Esophagus (tissue), 2 donors: ENCODE results near the gene RPP38. TPM values are rescaled to one million over a fixed set of nuclear protein-coding genes. Genes with fewer than 3 reads are reported as not detected.

ENCODE experiments used
- H3K27ac ChIP-seq, 2 donors: one replicate each; pipeline ENCODE4 v1.5.1; 2013; ENCODE audit warnings: low read depth in 2 of 2, mild to moderate bottlenecking in 2 of 2, inconsistent platforms in 1 of 2, low read length in 1 of 2, moderate library complexity in 1 of 2
- H3K27me3 ChIP-seq, 2 donors: one replicate each; pipeline ENCODE4 v1.6.1; 2013; ENCODE audit warnings: low read length in 2 of 2, control low read depth in 1 of 2, mild to moderate bottlenecking in 1 of 2; ENCODE audit not compliant: insufficient read depth in 2 of 2, control insufficient read depth in 1 of 2
- H3K36me3 ChIP-seq, 2 donors: one replicate each; pipeline ENCODE4 v1.6.1; 2013; ENCODE audit warnings: low read length in 1 of 2; ENCODE audit not compliant: control insufficient read depth in 2 of 2, insufficient read depth in 2 of 2
- H3K4me1 ChIP-seq, 2 donors: one replicate each; pipeline ENCODE4 v1.6.1; 2013; ENCODE audit warnings: low read length in 1 of 2; ENCODE audit not compliant: control insufficient read depth in 2 of 2, insufficient read depth in 2 of 2
- H3K4me3 ChIP-seq, 2 donors: one replicate each; pipeline ENCODE4 v1.5.1; 2013; ENCODE audit warnings: low read length in 2 of 2, mild to moderate bottlenecking in 2 of 2, low read depth in 1 of 2, moderate library complexity in 1 of 2
- H3K9me3 ChIP-seq, 2 donors: one replicate each; pipeline ENCODE4 v1.6.1; 2013; ENCODE audit warnings: mild to moderate bottlenecking in 2 of 2, low read depth in 1 of 2, low read length in 1 of 2, moderate library complexity in 1 of 2; ENCODE audit not compliant: control insufficient read depth in 2 of 2, insufficient read depth in 1 of 2
- WGBS, 2 donors: extraction: QIAGEN DNeasy Blood & Tissue Kit; methylation state at CpG; one replicate each; pipeline ENCODE4 v1.1.7; 2013; 5-methylcytosine and 5-hydroxymethylcytosine counted together
- polyA plus RNA-seq, 2 donors: library from polyadenylated mRNA; stranded (reverse); fragments of 200-250 nt; gene quantifications; one replicate each; pipeline ENCODE4 v1.2.3, GENCODE V29; 2013
- donor health status: healthy with polysubstance abuse.
- donor health status: Bipolar disorder and iron deficiency.

Gene RPP38
- polyA plus RNA-seq, 2 donors = 17.2 to 18.7 TPM

DNA sequence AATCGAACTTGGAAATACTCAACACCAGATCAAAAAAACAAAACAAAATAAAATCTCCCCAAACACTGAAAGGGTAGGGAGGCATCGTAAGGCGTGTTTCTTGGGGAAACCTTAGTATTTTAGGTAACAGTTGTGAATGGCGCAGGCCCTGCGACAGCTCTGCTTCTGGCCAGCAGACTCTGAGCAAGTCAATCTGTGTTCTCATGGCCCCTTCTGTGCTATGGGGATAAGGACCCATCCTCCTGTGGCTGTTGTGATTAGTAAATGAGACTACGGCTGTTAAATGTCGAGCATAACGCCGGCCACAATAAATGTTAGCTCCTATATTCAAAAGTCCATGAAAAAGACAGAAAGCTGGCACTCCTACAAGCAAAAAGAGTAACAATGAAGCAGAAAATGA lies 27.0 kb downstream of the RPP38 start:
- 93 to 99% methylated on average over 9 of the region's 9 CpGs for WGBS, 2 donors
- Histone ChIP-seq H3K27me3 (no peaks in the 10 kb centered on the region), H3K4me3 (no peak overlapping the region), H3K36me3 (peaks cover 0 to 4% of the 10 kb centered on the region in 2 donors), H3K4me1 (no peaks in the 10 kb centered on the region), H3K27ac (no peak overlapping the region), H3K9me3 (no peaks in the 10 kb centered on the region)

DNA sequence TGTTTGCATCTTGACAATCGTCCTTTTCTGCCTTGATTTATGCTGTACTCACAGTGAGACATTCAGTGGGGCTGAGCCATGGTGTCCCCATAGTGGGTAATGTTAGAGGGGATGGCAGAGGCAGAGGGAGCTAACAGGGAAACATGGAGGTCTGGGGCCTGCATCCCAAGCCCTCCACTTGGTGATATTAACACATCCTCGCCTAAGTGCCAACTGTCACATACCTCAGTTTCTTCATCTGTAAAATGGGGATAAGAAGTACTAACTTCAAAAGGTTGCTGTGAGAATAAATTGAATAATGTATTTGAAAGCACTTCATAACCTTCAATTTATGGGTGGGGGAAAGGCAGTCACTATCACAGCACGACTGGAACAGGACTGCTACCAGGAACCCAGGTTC lies 27.8 kb downstream of the RPP38 start:
- H3K9me3 ChIP-seq = no peaks in the 10 kb centered on the region
- H3K4me1 ChIP-seq = no peaks in the 10 kb centered on the region
- H3K36me3 ChIP-seq = peaks cover 2 to 3% of the 10 kb centered on the region in 2 donors
- WGBS, 2 donors = 81 to 88% methylated on average over 3 of the region's 3 CpGs
- no peak overlapping the region for H3K27ac ChIP-seq
- H3K4me3 ChIP-seq = no peak overlapping the region
- H3K27me3 ChIP-seq = no peaks in the 10 kb centered on the region

DNA sequence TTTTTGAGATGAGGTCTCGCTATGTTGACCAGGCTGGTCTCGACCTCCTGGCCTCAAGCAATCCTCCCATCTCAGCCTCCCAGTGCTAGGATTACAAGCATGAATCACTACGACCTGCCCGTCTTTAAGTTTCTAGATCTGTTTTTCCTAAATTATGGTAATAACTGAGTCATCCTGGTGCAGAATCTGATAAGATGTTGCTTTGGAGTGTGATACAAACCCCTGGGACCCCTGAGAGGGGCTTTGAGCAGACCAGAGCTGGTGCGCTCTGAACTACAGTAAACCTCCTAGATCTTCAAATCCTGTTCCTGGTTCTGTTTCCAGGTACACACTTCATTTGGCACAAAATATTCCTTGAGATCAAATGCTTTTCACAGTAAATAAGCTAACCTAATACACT lies 34.2 kb downstream of the RPP38 start:
- Histone ChIP-seq H3K36me3 (peaks cover 6 to 9% of the 10 kb centered on the region in 2 donors), H3K9me3 (no peaks in the 10 kb centered on the region), H3K27me3 (no peaks in the 10 kb centered on the region), H3K4me3 (no peak overlapping the region), H3K27ac (no peak overlapping the region), H3K4me1 (no peaks in the 10 kb centered on the region)
- 97 to 99% methylated on average over 5 of the region's 5 CpGs for WGBS, 2 donors

DNA sequence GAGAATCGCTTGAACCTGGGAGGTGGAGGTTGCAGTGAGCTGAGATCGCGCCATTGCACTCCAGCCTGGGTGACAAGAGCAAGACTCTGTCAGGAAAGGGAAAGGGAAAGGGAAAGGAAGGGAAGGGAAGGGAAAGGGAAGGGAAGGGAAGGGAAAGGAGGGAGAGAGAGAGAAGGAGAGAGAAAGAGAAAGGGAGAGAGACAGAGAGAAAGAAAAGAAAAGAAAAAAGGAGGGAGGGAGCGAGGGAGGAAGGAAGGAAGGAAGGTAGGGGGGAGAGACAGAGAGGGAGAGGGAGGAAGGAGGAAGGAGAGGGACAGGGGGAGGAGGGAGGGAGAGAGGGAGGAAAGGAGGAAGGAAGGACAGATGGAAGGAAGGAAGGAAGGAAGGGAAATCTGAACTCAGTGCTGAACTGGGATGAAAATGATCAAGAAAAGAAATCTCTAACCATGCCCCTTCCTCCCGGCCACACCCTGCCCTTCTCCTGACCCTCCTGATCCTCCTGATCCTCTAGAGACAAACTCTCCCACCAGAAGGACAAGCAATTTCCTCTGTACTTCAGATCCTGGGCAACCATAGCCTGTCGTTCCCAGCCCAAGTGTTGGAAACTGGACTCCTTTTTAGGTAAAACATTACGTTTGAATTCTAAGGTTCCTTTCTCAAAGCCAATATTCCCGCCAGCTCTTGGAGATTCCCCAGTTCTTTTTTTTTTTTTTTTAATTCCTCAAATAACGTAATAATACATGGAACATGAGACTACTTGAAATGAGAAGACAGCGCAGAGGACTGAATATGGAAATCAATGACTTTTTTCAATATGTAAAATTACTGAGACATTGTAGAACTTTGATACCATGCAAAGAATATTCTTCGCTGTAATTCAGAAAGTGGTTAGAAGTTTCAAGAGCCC lies 39.2 kb downstream of the RPP38 start:
- Histone ChIP-seq H3K9me3 (no peaks in the 10 kb centered on the region), H3K27me3 (no peaks in the 10 kb centered on the region), H3K4me3 (no peak overlapping the region), H3K27ac (no peak overlapping the region), H3K36me3 (peaks cover 6 to 13% of the 10 kb centered on the region in 2 donors), H3K4me1 (no peaks in the 10 kb centered on the region)
- 92 to 93% methylated on average over 10 to 11 of the region's 11 CpGs for WGBS, 2 donors

DNA sequence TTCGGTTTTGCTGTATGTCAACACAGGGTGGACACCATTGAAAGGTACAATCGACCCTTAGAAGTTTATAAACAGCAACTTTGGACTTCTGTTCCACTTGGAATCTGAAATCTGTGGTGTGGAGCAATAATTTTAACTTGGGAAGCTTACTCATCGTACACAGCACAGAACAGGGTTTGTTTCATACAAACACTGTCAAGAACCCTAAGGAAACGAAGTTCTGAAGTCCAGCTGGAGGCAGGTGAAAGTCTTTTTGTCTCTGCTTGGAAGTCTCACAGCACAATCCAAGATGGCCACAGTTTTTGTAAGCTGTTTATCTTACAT lies 39.8 kb downstream of the RPP38 start:
- no peak overlapping the region for H3K4me3 ChIP-seq
- no peak overlapping the region for H3K27ac ChIP-seq
- H3K36me3 ChIP-seq = peaks cover 6 to 13% of the 10 kb centered on the region in 2 donors
- WGBS, 2 donors = 81 to 84% methylated on average over 4 of the region's 4 CpGs
- H3K9me3 ChIP-seq = no peaks in the 10 kb centered on the region
- H3K27me3 ChIP-seq = no peaks in the 10 kb centered on the region
- H3K4me1 ChIP-seq = no peaks in the 10 kb centered on the region

DNA sequence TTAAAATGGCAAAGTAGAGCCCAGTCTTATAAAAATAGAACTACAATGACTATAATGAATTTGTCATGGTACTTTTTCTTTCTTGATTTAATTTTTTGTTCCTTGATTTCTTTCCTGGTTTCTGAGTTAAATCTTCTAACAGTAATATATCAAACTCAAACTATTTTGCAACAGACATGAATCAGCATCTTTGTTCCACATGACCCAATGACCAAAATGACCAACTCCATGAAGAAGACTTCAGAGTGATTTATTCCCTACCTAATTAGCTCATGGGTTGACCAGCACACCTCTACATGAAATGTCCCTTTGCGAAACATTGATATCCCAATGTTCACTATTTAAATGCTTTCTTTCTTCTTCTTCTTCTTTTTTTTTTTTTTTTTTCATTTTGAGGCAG lies 40.5 kb downstream of the RPP38 start:
- Histone ChIP-seq H3K27me3 (no peaks in the 10 kb centered on the region), H3K4me3 (no peak overlapping the region), H3K36me3 (peaks cover 6 to 13% of the 10 kb centered on the region in 2 donors), H3K9me3 (no peaks in the 10 kb centered on the region), H3K4me1 (no peaks in the 10 kb centered on the region), H3K27ac (no peak overlapping the region)
- WGBS, 2 donors = 100% methylated on average over 1 of the region's 1 CpG

DNA sequence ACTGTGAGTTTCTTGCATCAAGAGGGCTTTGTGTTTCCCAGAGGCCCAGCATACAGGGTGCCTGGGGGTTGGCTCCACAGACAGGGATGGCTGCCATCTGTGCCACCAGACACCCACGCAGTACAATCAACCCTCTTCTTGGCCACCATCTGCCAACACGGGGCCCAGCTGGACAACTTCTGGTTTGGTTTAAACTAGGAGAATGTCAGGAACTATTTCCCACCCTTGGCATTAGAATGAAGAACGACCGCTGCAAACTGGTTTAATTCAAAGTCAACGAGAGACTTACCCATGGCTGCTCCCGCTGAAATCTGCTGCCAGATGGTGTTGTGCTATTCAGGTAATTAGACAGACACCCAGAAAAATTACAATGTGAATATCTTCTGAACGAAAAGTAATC lies 43.5 kb downstream of the RPP38 start:
- H3K27ac ChIP-seq = no peak overlapping the region
- 89 to 93% methylated on average over 7 of the region's 7 CpGs for WGBS, 2 donors
- no peaks in the 10 kb centered on the region for H3K9me3 ChIP-seq
- H3K4me3 ChIP-seq = no peak overlapping the region
- peaks cover 0 to 7% of the 10 kb centered on the region in 2 donors for H3K36me3 ChIP-seq
- no peaks in the 10 kb centered on the region for H3K4me1 ChIP-seq
- no peaks in the 10 kb centered on the region for H3K27me3 ChIP-seq

DNA sequence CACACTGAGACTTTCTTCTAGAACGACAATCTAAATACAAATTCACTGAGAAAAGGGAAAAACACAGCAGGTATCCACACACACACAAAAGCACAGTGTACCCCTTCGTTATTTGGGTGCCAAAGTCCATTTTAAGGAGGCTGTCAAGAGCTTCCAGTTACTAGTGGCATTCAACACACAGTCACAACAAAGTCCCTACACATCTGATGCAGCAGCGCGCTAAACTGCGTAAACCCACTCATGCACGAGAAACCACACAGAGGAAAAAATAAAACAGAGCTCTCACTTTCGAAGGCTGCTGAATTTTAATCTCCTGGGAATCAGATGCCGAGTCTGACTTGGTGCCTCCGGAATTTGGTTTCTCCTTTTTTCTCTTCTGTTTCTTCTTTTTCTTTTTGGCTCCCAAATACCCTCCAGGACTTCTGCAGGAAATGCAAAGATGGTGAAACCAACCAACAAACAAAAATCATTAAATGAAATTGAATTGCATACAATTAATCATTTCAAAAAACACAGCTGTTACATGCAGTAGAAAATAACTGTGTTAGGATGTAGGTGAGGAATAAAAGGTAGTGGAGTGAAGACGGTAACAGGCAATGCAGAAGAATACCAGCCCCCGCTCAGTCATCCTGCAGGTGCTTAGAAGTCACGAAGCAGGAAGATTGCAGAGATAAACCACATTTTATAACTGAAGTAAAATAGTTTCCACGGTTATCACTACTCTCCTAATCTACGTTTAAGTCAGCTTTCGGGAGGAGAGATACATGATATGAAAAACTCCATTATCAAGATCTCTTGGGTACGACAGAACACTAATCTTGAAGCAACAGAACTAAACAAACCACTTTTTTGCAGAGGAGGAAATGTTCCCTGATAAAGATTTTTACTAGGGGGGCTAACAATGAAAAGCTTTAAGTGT lies 44.2 kb downstream of the RPP38 start:
- no peaks in the 10 kb centered on the region for H3K27me3 ChIP-seq
- no peak overlapping the region for H3K4me3 ChIP-seq
- no peak overlapping the region for H3K27ac ChIP-seq
- H3K36me3 ChIP-seq = peaks cover 0 to 7% of the 10 kb centered on the region in 2 donors
- 75 to 80% methylated on average over 16 of the region's 16 CpGs for WGBS, 2 donors
- H3K9me3 ChIP-seq = no peaks in the 10 kb centered on the region
- no peaks in the 10 kb centered on the region for H3K4me1 ChIP-seq

DNA sequence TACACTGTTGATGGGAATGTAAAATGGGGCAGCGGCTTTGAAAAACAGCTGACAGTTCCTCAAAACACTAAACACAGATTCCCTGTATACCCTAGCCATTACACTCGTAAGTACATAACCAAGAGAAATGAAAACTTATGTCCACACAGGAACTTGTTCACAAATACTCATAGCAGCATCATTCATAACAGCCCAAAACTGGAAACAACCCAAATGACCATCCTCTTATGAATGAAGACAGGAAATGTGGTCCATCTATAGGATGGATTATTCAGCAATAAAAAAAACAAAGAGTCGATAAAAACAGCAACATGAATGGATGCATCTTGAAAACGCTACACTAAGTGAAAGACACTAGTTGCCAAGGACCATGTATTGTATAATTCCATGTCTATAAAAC lies 47.6 kb downstream of the RPP38 start:
- Histone ChIP-seq H3K9me3 (peaks cover 0 to 2% of the 10 kb centered on the region in 2 donors), H3K4me3 (no peak overlapping the region), H3K27me3 (no peaks in the 10 kb centered on the region), H3K4me1 (no peaks in the 10 kb centered on the region), H3K36me3 (peaks cover 0 to 4% of the 10 kb centered on the region in 2 donors), H3K27ac (no peak overlapping the region)
- 85 to 88% methylated on average over 4 of the region's 4 CpGs for WGBS, 2 donors
